Endothelial cell (in vitro differentiated cells): ENCODE measurements around the gene PRDM2. TPM values are rescaled to one million over a fixed set of nuclear protein-coding genes. Genes with fewer than 3 reads are reported as not detected.
A peak's percentile ranks its signal among the peaks of the same experiment; 100 is the strongest.

Experiments used
- DNase-seq: peaks from one replicate; pipeline ENCODE4 v3.0.0; 2021; ENCODE audit warnings: low spot score
- H3K27ac Mint-ChIP-seq: one replicate; pipeline ENCODE4 v1.8.0; 2021; ENCODE audit warnings: mixed read lengths, inconsistent platforms; ENCODE audit not compliant: unreplicated experiment
- H3K27me3 Mint-ChIP-seq: one replicate; pipeline ENCODE4 v1.8.0; 2021; ENCODE audit warnings: mild to moderate bottlenecking, moderate library complexity, mixed read lengths, inconsistent platforms; ENCODE audit not compliant: unreplicated experiment
- H3K36me3 Mint-ChIP-seq: one replicate; pipeline ENCODE4 v1.8.0; 2021; ENCODE audit warnings: mild to moderate bottlenecking, low read depth, mixed read lengths, inconsistent platforms; ENCODE audit not compliant: unreplicated experiment
- H3K4me1 Mint-ChIP-seq: one replicate; pipeline ENCODE4 v1.8.0; 2021; ENCODE audit warnings: mild to moderate bottlenecking, mixed read lengths, inconsistent platforms; ENCODE audit not compliant: unreplicated experiment
- H3K4me3 Mint-ChIP-seq: one replicate; pipeline ENCODE4 v1.8.0; 2021; ENCODE audit warnings: mild to moderate bottlenecking, mixed read lengths, inconsistent platforms; ENCODE audit not compliant: unreplicated experiment
- H3K9me3 Mint-ChIP-seq: one replicate; pipeline ENCODE4 v1.8.0; 2021; ENCODE audit warnings: mixed read lengths, inconsistent platforms; ENCODE audit not compliant: unreplicated experiment
- total RNA-seq: library from RNA; stranded (reverse); fragmentation: NEBNext Ultra II Directional; extraction: Animal tissue kit (Norgen Biotek cat#: 25700); gene quantifications from one replicate; pipeline ENCODE4 v1.2.1, GENCODE V29; 2021; ENCODE audit not compliant: unreplicated experiment
- TF ChIP-seq, protein P1 (sequence below): fragments of 200-600 bp; sonication (generic); IDR thresholded peaks from one replicate; pipeline ENCODE4 v1.5.0; 2021; ENCODE audit warnings: antibody characterized with exemption; ENCODE audit not compliant: unreplicated experiment

PRDM2 gene
- total RNA-seq, 1 donor from 2014 or later: 49.7 TPM

DNA sequence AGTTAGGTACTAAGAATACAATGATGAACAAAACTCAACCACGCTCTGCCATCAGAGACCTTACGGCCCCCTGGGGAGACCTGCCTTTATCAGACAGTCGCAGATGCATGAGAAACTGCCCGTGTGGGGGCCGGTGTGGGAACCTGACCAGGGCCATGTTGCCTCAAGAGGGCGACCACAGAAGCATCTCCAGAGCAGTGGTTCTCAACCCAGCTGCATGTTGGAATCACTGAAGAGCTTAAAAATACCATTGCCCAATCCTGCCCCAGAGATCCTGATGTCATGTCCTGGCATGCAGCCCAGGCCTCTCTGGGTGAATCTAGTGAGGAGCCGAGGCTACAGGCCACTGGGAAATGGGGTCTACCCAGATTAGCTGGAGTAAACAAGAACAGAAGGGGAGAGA is 108.7 kb downstream of the PRDM2 start:
- TF ChIP-seq, protein P1, sequence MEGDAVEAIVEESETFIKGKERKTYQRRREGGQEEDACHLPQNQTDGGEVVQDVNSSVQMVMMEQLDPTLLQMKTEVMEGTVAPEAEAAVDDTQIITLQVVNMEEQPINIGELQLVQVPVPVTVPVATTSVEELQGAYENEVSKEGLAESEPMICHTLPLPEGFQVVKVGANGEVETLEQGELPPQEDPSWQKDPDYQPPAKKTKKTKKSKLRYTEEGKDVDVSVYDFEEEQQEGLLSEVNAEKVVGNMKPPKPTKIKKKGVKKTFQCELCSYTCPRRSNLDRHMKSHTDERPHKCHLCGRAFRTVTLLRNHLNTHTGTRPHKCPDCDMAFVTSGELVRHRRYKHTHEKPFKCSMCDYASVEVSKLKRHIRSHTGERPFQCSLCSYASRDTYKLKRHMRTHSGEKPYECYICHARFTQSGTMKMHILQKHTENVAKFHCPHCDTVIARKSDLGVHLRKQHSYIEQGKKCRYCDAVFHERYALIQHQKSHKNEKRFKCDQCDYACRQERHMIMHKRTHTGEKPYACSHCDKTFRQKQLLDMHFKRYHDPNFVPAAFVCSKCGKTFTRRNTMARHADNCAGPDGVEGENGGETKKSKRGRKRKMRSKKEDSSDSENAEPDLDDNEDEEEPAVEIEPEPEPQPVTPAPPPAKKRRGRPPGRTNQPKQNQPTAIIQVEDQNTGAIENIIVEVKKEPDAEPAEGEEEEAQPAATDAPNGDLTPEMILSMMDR: no peak
- no peak for DNase-seq
- Mint-ChIP-seq H3K36me3 (peaks cover 3% of the 10 kb centered on the region), H3K27me3 (peaks cover 8% of the 10 kb centered on the region), H3K9me3 (no peaks in the 10 kb centered on the region), H3K4me3 (no peak overlapping the region), H3K27ac (no peak overlapping the region), H3K4me1 (peaks cover 9% of the 10 kb centered on the region)

DNA sequence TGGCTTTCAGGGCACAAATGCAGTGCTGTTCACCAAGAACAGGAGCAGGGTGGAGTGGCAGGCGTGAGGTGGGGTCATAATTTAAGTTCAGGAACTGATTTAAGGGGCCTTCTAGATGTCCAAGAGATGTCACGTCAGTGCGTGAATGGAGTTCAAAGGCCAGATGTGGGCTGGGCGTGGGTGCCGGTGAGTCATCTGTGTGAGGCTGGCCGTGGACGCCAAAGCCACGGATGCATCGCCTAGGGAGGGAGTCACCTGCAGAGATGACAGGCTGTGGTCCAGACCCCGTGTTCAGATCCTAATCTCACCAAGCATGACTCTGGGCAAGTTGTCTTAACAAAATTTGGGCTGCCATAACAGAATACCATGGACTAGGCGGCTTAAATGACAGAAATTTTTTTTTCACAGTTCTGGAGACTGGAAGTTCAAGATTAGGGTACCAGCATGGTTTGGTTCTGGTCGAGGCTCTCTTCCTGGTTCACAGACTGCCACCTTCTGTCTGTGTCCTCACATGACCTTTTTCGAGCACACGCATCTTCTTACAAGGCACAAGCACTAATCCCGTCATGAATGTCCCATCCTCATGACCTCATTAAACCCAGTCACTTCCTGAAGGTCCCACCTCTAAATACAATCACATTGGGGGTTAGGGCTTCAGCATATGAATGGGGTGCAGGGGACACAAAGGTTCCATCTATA is 109.6 kb downstream of the PRDM2 start:
- Mint-ChIP-seq H3K9me3 (no peaks in the 10 kb centered on the region), H3K27ac (no peak overlapping the region), H3K36me3 (peaks cover 3% of the 10 kb centered on the region), H3K4me1 (peaks cover 11% of the 10 kb centered on the region), H3K4me3 (no peak overlapping the region), H3K27me3 (peaks cover 8% of the 10 kb centered on the region)
- DNase-seq: no peak
- TF ChIP-seq, protein P1: no peak

DNA sequence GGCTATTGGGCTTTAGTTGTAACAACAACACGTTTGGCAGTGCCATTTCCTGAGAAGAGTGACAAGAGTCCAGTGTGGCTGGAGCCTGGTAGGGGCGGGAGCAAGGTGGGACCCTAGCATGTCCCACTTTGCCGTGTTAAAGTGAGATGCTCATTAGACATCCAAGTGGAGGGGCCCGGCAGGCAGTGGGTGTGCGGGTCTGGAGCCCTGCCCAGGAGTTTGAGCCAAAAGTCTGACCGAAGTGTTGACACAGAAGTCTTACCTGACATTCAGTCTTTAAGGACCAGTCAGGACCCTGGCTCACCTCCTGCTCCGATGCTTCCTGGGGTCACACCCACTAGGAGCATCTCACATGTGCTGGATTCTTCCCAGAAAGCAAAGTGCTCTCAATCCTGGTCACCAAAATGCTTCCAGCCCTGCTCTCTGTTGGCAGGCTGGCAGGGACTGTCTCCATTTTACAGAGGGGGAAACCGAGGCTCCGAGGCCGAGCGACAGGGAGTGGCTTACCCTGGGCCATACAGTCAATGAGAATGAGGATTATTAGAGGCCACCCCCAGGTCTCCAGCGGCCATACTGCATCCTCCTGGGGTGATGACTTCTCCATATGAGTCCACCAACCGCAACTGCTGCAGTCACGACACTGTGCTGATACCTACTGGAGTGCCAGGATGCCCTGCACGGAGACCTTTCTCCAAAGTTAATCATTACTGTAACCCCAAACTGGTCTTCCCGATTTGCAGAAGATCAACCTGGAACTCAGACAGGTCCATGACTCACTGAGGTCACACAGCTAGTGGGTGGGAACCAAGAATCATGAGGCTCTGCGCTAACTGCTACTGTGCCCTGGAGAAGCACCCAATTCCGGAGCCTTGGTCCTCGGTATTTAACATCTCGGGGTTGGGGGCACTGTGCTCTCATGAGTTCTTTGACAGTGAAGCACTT is 112.7 kb downstream of the PRDM2 start:
- no peaks in the 10 kb centered on the region for H3K9me3 Mint-ChIP-seq
- H3K4me3 Mint-ChIP-seq: no peak overlapping the region
- DNase-seq: no peak
- H3K27ac Mint-ChIP-seq: no peak overlapping the region
- peaks cover 3% of the 10 kb centered on the region for H3K36me3 Mint-ChIP-seq
- H3K4me1 Mint-ChIP-seq: peaks cover 8% of the 10 kb centered on the region
- peaks cover 6% of the 10 kb centered on the region for H3K27me3 Mint-ChIP-seq
- TF ChIP-seq, protein P1: no peak

DNA sequence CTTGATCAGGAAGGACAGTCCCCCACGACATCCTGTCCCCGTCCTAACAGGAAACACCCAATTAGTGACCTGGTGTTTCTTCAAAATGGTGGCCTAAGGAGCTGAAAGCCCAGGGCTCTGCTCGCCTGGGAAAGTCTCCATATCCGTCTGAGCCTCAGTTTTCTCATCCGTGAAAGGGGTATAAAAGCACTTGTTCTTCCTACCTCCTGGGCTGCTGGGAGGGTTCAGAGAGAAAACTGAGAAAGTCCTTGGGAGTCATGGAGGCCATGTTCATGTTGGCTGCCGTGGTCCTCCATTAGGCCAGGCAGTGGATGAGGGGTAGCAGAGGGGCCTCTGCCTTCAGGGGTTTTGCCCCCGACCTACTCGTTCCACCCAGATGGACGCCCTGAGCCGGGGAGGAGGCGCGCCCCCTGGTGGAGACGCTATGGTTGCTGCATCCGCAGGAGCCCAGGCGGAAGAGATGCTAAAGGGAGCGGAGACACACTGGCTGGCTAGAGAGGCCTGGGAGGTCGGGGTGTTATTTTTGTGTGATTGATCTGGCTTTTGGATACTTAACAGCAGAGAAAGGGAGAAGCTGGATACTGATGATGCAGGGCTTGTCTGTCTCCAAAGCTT is 113.5 kb downstream of the PRDM2 start:
- peak; percentile 56 for DNase-seq
- TF ChIP-seq, protein P1: peak; percentile 69
- Mint-ChIP-seq H3K27me3 (peaks cover 6% of the 10 kb centered on the region), H3K9me3 (no peaks in the 10 kb centered on the region), H3K4me3 (no peak overlapping the region), H3K36me3 (peaks cover 3% of the 10 kb centered on the region), H3K27ac (no peak overlapping the region), H3K4me1 (peaks cover 8% of the 10 kb centered on the region)
